ENCODE results near the gene LIPE.

GRCh38 chr19:42455621-42456081 lies 28.5 kb upstream of the LIPE start:
- TF ChIP-seq CTCF (IDR thresholded peaks at IDR 0.05) (no peak), POLR2A (IDR thresholded peaks at IDR 0.05) (no peak)

Measured in adrenal gland (tissue), 5 donors.